ENCODE results near the gene ITFG1.

The ITFG1 gene

DNA sequence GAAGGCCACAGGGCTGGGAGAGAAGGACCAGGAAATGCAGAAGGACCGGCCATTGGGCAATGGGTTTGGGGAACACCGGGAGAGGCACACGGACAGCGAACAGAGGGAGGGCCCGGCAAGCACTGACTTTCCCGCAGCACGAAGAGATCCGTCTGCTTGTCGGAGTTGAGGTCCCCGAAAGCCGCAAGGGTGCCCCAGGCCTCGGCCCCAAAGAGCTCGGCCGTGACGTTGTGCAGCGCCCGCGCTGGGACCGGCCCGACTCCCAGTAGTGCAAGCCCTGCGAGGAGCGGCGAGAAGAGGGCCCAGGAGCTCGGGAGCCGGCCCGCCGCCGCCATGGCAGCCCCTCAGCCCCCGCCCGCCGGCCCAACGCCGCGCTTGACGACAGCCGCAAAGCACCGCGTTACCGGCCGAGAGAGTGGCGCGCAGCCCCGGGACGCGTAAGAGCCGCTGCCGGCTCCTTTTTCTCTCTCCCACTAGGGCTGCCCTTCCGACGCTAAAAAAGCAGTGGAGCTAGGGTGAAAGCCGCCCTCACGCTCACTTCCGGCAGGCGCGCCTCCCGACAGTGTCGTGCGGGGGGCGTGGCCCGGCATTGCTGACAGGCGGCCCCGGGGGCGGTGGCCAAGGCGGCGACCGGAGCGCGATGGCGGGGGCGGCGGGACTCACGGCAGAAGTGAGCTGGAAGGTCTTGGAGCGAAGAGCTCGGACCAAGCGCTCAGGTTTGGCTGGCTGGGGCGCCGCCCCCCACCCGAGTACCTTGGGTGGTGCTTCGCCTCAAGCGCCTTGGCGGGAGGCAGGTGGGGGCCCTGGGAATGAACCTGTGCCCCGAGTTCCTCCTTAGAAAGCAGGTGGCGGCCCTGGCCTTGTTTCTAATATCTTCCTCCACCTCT, at the start of gene ITFG1, which contains the start of gene PHKB:
ITFG1 (minus strand) TSS at position 353 of the 887 bp plus-strand sequence; CDS start at position 335, 18 bp downstream.
PHKB (plus strand) TSS at position 621 of the 887 bp plus-strand sequence; CDS start at position 641, 20 bp downstream.
- H3K27ac ChIP-seq: peak within 1 kb of the TSS; percentile 90
- DNase-seq (ENCODE audit: low read depth, low spot score): peak; percentile 20
- H3K36me3 ChIP-seq (ENCODE audit: insufficient read depth, low read length): no peaks in the 10 kb centered on the region; the same call in 1 of the 2 replicates
- peak within 1 kb of the TSS; percentile 76 for H3K9ac ChIP-seq (ENCODE audit: insufficient read length)
- TF ChIP-seq EZH2 (IDR thresholded peaks at IDR 0.05): no peak
- TF ChIP-seq POLR2AphosphoS5 (IDR thresholded peaks at IDR 0.05; ENCODE audit: borderline replicate concordance, low read depth, low read length): peak; percentile 71; the same call in 1 of the 2 replicates
- TF ChIP-seq FOXP2 (optimal IDR thresholded peaks at IDR 0.05; ENCODE audit: control extremely low read depth, extremely low read length, insufficient read depth): no peak
- peak within 1 kb of the TSS; percentile 82 for H3K4me3 ChIP-seq
- H3K9me3 ChIP-seq (ENCODE audit: low read depth, low read length): no peaks in the 10 kb centered on the region

DNA sequence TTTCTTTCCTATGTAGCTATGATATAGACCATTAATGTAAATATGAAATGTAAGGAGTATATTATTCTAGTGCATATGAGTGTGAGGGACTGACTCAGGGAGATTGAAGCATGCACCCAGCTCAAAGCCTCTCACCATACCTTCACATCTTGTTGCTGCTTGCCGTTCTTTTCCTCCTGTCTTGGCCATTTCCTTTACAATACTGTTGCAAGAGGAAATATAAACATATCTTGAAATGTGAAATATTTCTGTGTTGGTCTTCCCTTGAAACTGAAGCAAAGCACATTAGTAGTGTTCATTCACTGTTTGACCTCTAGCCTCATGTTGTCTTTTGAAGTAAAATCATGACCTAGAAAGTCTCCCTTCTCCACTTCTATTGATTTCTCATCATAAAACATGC, 46.8 kb upstream of the ITFG1 start:
- Histone ChIP-seq H3K9me3 (ENCODE audit: low read depth, low read length) (no peaks in the 10 kb centered on the region), H3K36me3 (ENCODE audit: insufficient read depth, low read length) (no peaks in the 10 kb centered on the region; the same call in 1 of the 2 replicates), H3K27ac (no peak overlapping the region), H3K4me3 (no peak overlapping the region), H3K9ac (ENCODE audit: insufficient read length) (no peak overlapping the region)
- DNase-seq (ENCODE audit: low read depth, low spot score): no peak
- TF ChIP-seq EZH2 (IDR thresholded peaks at IDR 0.05): no peak
- no peak for TF ChIP-seq FOXP2 (optimal IDR thresholded peaks at IDR 0.05; ENCODE audit: control extremely low read depth, extremely low read length, insufficient read depth)
- TF ChIP-seq POLR2AphosphoS5 (IDR thresholded peaks at IDR 0.05; ENCODE audit: borderline replicate concordance, low read depth, low read length): no peak

DNA sequence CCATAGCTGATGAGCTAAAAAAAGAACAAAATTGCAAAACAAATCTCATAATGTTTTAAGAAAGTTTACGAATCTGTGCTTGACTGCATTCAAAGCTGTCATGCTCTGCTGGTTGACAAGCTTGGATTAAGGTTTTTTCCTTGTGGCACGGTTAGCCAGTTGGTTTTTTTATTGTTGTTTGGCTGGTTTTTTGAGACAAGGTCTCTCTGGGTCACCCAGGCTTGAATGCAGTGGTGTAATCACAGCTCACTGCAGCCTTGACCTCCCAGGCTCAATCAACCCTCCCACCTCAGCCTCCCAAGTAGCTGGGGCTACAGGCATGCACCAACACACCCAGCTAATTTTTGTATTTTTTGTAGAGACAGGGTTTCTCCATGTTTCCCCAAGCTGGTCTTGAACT, 45.9 kb upstream of the ITFG1 start:
- Histone ChIP-seq H3K4me3 (no peak overlapping the region), H3K9me3 (ENCODE audit: low read depth, low read length) (no peaks in the 10 kb centered on the region), H3K36me3 (ENCODE audit: insufficient read depth, low read length) (no peaks in the 10 kb centered on the region; the same call in 1 of the 2 replicates), H3K27ac (no peak overlapping the region), H3K9ac (ENCODE audit: insufficient read length) (no peak overlapping the region)
- no peak for TF ChIP-seq FOXP2 (optimal IDR thresholded peaks at IDR 0.05; ENCODE audit: control extremely low read depth, extremely low read length, insufficient read depth)
- TF ChIP-seq EZH2 (IDR thresholded peaks at IDR 0.05): no peak
- no peak for TF ChIP-seq POLR2AphosphoS5 (IDR thresholded peaks at IDR 0.05; ENCODE audit: borderline replicate concordance, low read depth, low read length)
- no peak for DNase-seq (ENCODE audit: low read depth, low spot score)

GRCh38 chr16:47504599-47504998, 43.7 kb upstream of the ITFG1 start:
- no peaks in the 10 kb centered on the region; the same call in 1 of the 2 replicates for H3K36me3 ChIP-seq (ENCODE audit: insufficient read depth, low read length)
- DNase-seq (ENCODE audit: low read depth, low spot score): no peak
- TF ChIP-seq EZH2 (IDR thresholded peaks at IDR 0.05) (no peak), POLR2AphosphoS5 (IDR thresholded peaks at IDR 0.05; ENCODE audit: borderline replicate concordance, low read depth, low read length) (no peak), FOXP2 (optimal IDR thresholded peaks at IDR 0.05; ENCODE audit: control extremely low read depth, extremely low read length, insufficient read depth) (no peak)

GRCh38 chr16:47503936-47504335, 43.1 kb upstream of the ITFG1 start:
- no peak overlapping the region for H3K4me3 ChIP-seq
- DNase-seq (ENCODE audit: low read depth, low spot score): no peak
- no peak overlapping the region for H3K27ac ChIP-seq
- H3K9me3 ChIP-seq (ENCODE audit: low read depth, low read length): no peaks in the 10 kb centered on the region
- H3K36me3 ChIP-seq (ENCODE audit: insufficient read depth, low read length): no peaks in the 10 kb centered on the region; the same call in 1 of the 2 replicates
- no peak overlapping the region for H3K9ac ChIP-seq (ENCODE audit: insufficient read length)
- TF ChIP-seq POLR2AphosphoS5 (IDR thresholded peaks at IDR 0.05; ENCODE audit: borderline replicate concordance, low read depth, low read length) (no peak), EZH2 (IDR thresholded peaks at IDR 0.05) (no peak), FOXP2 (optimal IDR thresholded peaks at IDR 0.05; ENCODE audit: control extremely low read depth, extremely low read length, insufficient read depth) (no peak)

More at GRCh38 chr16:47504599-47504998, 43.7 kb upstream of the ITFG1 start:
- no peak overlapping the region for H3K4me3 ChIP-seq
- no peaks in the 10 kb centered on the region for H3K9me3 ChIP-seq (ENCODE audit: low read depth, low read length)
- H3K9ac ChIP-seq (ENCODE audit: insufficient read length): no peak overlapping the region
- no peak overlapping the region for H3K27ac ChIP-seq

DNA sequence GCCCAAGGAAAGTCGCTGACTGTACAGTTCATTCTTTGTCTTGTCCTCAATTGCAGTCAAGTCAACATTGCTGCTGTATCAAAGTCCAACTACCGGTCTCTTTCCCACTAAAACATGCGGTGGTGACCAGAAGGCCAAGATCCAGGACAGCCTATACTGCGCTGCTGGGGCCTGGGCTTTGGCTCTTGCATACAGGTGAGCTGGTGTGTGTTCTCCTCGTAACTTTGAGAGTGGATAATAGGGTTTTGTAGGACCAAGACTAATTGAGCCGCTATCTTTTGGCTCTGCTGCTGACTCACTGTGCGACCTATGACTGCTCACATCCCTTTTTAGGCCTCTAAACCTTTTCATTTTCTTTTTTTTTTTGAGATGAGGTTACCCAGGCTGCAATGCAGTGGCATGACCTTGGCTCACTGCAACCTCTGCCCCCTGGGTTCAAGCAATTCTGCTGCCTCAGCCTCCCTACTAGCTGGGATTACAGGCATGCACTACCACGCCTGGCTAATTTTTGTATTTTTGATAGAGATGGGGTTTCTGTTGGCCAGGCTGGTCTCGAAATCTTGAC, 38.9 kb upstream of the ITFG1 start:
- Histone ChIP-seq H3K9me3 (ENCODE audit: low read depth, low read length) (no peaks in the 10 kb centered on the region), H3K9ac (ENCODE audit: insufficient read length) (no peak overlapping the region), H3K27ac (no peak overlapping the region), H3K4me3 (no peak overlapping the region), H3K36me3 (ENCODE audit: insufficient read depth, low read length) (no peaks in the 10 kb centered on the region; the same call in 1 of the 2 replicates)
- no peak for DNase-seq (ENCODE audit: low read depth, low spot score)
- TF ChIP-seq FOXP2 (optimal IDR thresholded peaks at IDR 0.05; ENCODE audit: control extremely low read depth, extremely low read length, insufficient read depth) (no peak), POLR2AphosphoS5 (IDR thresholded peaks at IDR 0.05; ENCODE audit: borderline replicate concordance, low read depth, low read length) (no peak)

GRCh38 chr16:47499080-47499699, 38.3 kb upstream of the ITFG1 start:
- no peaks in the 10 kb centered on the region for H3K9me3 ChIP-seq (ENCODE audit: low read depth, low read length)
- DNase-seq (ENCODE audit: low read depth, low spot score): no peak
- H3K36me3 ChIP-seq (ENCODE audit: insufficient read depth, low read length): no peaks in the 10 kb centered on the region; the same call in 1 of the 2 replicates
- no peak overlapping the region for H3K4me3 ChIP-seq
- TF ChIP-seq EZH2 (IDR thresholded peaks at IDR 0.05) (no peak), POLR2AphosphoS5 (IDR thresholded peaks at IDR 0.05; ENCODE audit: borderline replicate concordance, low read depth, low read length) (no peak), FOXP2 (optimal IDR thresholded peaks at IDR 0.05; ENCODE audit: control extremely low read depth, extremely low read length, insufficient read depth) (no peak)
- H3K9ac ChIP-seq (ENCODE audit: insufficient read length): no peak overlapping the region
- H3K27ac ChIP-seq: no peak overlapping the region

Measured in SK-N-MC (cell line).